GM21447 (cell line): ENCODE results near the gene MGAT4A.

ENCODE experiments used
- ATAC-seq: cut with Tn5 transposase; IDR thresholded peaks from one replicate; pipeline ENCODE4 v1.9.1; 2021; ENCODE audit not compliant: unreplicated experiment

MGAT4A gene

GRCh38 chr2:98731041-98731893 is at the start of gene MGAT4A:
MGAT4A (minus strand) TSS chr2:98731132; CDS start chr2:98726332, 4,800 bp downstream.
- peak; percentile 51 for ATAC-seq

- no peak for ATAC-seq
Measured at GRCh38 chr2:98778741-98779483, 48.0 kb upstream of the MGAT4A start.

DNA sequence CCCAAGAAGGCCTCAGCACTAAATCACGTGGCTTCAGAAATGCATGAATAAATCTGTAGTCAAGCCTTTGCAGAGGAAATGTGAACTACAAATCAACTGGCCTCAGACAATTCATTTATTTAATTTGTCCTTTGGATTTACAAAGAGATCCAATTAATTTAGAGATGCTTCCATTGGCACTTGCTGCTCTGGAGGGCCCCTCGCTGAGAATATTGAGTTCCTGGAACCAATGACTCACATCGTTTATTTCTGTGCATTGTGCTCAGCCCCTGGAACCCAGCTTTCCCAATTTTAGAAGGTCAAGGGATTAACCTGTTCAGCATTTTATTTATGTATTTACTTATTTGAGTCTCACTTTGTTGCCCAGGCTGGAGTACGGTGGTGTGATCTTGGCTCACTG is 47.2 kb upstream of the MGAT4A start:
- no peak for ATAC-seq

DNA sequence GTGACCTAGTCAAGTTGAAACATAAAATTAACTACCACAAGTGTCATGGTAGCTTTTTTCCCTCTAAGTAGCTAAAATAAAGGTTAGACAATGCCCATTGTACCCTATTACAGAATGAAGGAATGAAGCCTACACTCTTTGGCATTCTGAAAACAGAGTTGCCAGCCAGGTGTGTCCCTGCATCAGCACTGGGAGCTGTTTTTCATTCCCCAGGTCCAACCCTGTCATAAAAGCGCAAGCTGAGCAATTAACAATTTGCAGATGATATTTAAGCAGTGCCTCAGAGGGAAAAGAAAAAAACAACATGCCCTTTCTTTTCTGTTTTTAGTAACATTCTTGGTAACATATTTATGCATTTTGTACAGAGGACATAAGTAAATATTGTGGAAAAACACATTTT is 46.8 kb upstream of the MGAT4A start:
- no peak for ATAC-seq

- no peak for ATAC-seq
Measured at GRCh38 chr2:98777076-98777475, 46.1 kb upstream of the MGAT4A start.

GRCh38 chr2:98776136-98776535 is 45.2 kb upstream of the MGAT4A start:
- ATAC-seq, result no peak

GRCh38 chr2:98775146-98775986 is 44.4 kb upstream of the MGAT4A start:
- ATAC-seq, result no peak

- ATAC-seq, result no peak
Measured at GRCh38 chr2:98773907-98774306, 43.0 kb upstream of the MGAT4A start.

DNA sequence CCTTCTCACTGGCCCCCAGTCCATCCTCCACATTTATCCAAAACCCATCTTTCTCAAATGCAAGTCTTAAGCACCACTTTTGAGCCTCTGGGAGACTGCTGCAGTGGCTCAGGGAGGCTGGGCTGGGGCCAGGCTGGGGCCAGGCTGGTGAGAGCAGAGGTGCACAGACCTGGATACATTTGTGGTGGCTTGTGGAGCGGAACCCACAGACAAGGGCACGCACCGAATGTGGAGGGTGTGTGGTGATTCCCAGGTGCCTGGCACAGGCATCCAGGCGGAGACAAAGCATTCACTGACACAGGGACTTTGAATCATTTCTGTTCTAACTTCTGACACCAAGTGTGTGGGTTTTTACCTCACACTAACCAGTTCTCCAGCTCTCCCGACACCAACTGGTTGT is 42.2 kb upstream of the MGAT4A start:
- no peak for ATAC-seq

- no peak for ATAC-seq
Measured at GRCh38 chr2:98772536-98772935, 41.6 kb upstream of the MGAT4A start.

DNA sequence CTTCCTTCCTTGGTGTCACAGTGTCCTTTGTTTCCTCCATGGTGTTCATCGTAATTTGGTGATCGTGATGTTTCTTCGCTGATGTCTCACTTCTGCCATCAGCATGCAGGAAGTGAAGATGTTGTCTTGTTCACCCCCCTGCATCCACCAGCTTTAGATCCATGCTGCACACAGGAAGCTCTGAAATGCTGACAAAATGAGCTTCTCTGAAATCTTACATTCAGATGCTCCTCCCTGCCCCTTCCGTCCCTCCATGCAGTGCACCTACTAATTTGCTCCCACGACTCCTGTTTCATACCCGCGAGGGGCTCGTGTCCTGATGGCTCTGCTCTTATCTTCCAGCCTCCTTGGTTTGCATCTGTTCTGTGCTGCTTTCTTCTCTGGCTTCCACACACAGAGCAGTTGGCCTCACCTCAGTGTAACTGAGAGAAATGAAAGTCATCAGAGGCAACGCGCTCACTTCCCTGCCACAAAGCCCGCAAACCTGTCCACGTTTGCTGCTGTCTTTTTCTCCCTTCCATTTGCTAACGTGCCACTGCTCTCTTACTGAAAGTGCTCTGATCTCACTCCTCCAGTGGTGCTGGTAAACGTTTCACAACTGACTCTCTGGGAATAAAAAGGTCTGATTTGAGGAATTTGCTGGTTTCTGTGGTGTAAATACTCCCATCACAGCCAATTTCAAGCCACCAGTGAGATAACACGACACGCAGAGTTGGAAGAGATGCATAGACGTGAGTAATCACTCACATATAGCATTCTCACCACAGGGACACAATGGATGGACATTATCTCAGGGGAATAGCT is 41.0 kb upstream of the MGAT4A start:
- ATAC-seq, result no peak

DNA sequence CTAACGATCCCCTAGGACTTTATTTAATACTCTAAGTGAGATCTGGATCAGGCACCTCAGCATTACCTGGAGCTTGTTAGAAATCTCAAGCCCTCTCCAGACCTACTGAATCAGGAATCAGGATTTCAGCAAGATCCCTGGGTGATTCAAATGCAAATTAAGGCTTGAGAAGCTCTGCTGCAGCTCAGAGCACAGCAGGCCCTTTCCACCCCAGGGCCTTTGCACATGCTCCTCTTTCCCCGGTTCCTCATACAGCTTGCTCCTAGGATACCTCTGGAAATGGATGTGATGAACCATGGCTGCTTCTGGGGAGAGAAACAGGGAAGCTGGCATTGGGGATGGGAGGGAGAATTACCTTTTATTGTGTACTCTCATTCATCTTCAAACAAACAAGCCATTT is 40.3 kb upstream of the MGAT4A start:
- no peak for ATAC-seq

DNA sequence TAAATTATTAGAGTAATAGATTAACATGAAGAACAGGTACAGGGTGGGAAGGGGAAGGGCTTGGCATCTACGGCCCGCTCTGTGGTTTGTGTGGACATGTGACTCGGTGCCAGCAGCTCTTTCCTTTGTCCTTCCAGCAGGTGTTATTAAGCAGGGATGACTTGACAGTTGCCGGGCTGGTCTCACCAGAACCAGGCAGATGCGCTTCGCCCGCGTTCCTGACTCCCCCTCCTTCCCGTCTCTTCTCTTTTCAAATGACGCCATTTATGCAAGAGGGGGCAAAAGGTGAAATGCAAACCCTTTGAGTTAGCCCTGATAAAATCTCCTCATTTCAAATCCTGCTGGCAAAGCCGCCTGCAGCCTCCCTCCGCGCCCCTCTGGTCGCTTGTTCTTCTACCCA is 38.9 kb upstream of the MGAT4A start:
- no peak for ATAC-seq

GRCh38 chr2:98769114-98769476 is 38.2 kb upstream of the MGAT4A start:
- no peak for ATAC-seq

- ATAC-seq, result no peak
Measured at GRCh38 chr2:98768384-98769113, 37.6 kb upstream of the MGAT4A start.

DNA sequence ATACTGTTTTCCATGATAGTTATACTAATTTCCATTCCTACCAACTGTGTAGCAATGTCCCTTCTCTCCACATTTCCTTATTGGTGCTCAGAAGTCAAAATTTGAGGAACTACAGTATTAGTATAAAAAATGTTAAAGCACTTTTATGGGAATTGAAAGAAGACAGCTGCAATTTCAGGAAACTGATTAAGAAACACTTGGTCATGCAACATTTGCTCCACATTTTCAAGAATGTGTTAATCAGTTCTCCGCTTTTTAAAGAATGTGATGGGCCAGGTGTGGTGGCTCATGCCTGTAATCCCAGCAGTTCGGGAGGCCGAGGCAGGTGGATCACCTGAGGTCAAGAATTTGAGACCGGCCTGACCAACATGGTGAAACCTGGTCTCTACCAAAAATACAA is 33.6 kb upstream of the MGAT4A start:
- no peak for ATAC-seq

DNA sequence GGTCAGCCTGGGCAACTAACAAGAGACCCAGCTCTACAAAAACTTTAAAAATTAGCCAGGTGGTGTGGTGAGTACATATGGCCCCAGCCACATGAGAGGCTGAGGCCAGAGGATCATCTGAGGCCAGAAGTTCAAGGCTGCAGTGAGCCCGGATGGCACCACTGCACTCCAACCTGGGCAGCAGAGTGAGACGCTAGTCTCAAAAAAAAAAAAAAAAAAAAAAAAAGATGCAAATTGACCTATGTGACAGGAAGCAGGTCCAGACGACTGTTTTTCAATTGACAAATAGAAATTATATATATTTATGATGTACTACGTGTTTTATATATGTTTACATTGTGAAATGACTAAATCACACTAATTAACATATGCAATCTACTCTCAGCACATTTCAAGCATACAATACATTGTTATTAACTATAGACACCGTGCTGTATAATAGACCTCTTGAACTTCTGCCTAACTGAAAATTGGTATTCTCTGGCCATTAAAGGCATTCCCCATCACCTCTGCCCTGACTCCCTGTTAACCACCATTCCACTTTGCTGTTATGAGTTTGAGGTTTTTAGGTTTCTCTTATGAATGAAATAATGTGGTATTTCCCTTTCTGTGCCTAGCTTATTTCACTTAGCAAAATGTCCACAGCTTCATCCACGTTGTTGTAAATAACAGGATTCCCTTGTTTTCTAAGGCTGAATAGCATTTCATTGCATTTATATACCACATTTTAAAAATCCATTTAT is 32.4 kb upstream of the MGAT4A start:
- ATAC-seq, result no peak

DNA sequence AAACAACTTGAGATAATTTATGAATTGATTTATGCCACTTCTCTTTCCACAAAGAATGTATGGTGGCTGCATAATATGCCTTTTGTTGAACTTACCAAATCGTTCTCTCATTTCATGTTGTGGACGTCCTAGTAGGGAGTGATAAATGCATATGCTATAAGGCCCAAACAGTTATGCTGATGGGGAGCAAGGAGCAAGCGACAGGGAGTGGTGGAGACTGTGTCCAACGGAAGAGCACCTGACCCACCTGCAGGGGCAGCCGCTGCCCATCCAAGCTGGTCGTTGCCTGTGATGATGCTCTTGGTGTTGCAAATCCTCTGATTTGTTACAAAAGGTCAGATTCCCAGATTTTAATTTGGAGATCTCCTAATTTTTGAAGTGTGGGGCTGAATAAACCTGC is 31.0 kb upstream of the MGAT4A start:
- no peak for ATAC-seq

DNA sequence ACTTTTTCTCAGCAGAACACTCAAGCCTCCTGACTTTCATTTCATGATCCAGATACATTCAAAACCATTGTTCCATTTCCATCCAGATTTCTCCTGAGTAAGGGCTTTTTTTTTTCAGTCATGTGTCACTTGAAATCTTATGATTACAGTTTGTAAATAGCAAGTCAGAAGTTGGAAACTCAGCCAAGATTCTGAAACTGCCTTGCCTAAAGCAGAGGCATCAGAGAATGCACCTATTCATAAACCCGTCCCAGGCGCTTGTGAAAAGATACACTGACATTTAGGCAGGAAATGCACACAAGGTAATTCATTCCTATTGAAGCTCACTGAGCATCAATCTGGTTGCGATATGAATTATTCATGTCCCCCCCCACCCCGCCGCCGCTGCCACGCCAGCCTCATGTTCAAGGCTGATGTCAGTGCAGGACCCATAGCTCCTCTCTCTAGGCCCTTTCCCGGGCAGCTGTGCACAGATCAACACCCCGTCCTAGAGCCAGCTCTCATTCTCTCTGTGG is 30.4 kb upstream of the MGAT4A start:
- ATAC-seq, result no peak
